SK-N-SH (cell line): ENCODE measurements around the gene STMN1. TPM values are rescaled to one million over a fixed set of nuclear protein-coding genes. Genes with fewer than 3 reads are reported as not detected.

Experiments used
- CTCF ChIA-PET: fragments of 300-600, 350-600 bp; formaldehyde crosslinking; extraction: SDS; loops from one replicate; lab custom pipeline; 2021; lab: Yijun Ruan, JAX
- POLR2A ChIA-PET: fragments of 350-600 bp; sonication (Branson Sonifier 250); formaldehyde crosslinking; extraction: SDS; loops from one replicate; lab custom pipeline; 2020; ENCODE audit warnings: antibody characterized with exemption, inconsistent platforms; lab: Yijun Ruan, JAX
- DNase-seq: peaks from one replicate; pipeline ENCODE4 v3.0.0; 2012
- H2AFZ ChIP-seq: fragments of 200-600 bp; sonication (generic); 2 replicates; pipeline ENCODE4 v1.8.1; 2016; ENCODE audit warnings: antibody characterized with exemption, mild to moderate bottlenecking, low read depth
- H3F3A ChIP-seq: fragments of 200-600 bp; sonication (generic); replicated peaks from 2 replicates; pipeline ENCODE3; 2016; ENCODE audit warnings: antibody characterized with exemption, mild to moderate bottlenecking; ENCODE audit not compliant: insufficient read depth
- H3K27ac ChIP-seq, 2 experiments: fragments of 200-500 bp in 1 of 2; fragments of 200-600 bp in 1 of 2; sonication (Bioruptor generic) in 1 of 2; sonication (generic), shearing (Covaris generic) in 1 of 2; 2 replicates each; pipeline versions ENCODE4 v1.5.1 to v1.6.1; 2014 to 2016; ENCODE audit warnings: low read depth in 2 of 2, inconsistent platforms in 1 of 2, low read length in 1 of 2, mild to moderate bottlenecking in 1 of 2, mixed read lengths in 1 of 2
- H3K27me3 ChIP-seq: fragments of 200-600 bp; sonication (generic), shearing (Covaris generic); 2 replicates; pipeline ENCODE4 v1.6.1; 2016; ENCODE audit warnings: mixed run types; ENCODE audit not compliant: insufficient read depth
- H3K36me3 ChIP-seq, 2 experiments: fragments of 200-500 bp in 1 of 2; fragments of 200-600 bp in 1 of 2; sonication (Bioruptor generic) in 1 of 2; sonication (generic) in 1 of 2; replicated peaks in 1 of 2; 2 replicates each; pipeline versions ENCODE3 to v1.5.1; 2014 to 2016; ENCODE audit warnings: low read length in 1 of 2, mild to moderate bottlenecking in 1 of 2; ENCODE audit not compliant: insufficient read depth in 2 of 2, control insufficient read depth in 1 of 2
- H3K4me1 ChIP-seq, 2 experiments: fragments of 200-500 bp in 1 of 2; fragments of 200-600 bp in 1 of 2; sonication (Bioruptor generic) in 1 of 2; sonication (generic), shearing (Covaris generic) in 1 of 2; 2 replicates each; pipeline versions ENCODE4 v1.5.1 to v1.6.1; 2014 to 2016; ENCODE audit warnings: low read depth in 1 of 2, low read length in 1 of 2, mixed run types in 1 of 2; ENCODE audit not compliant: insufficient read depth in 2 of 2, control insufficient read depth in 1 of 2
- H3K4me2 ChIP-seq: fragments of 200-600 bp; sonication (generic), shearing (Covaris generic); 2 replicates; pipeline ENCODE4 v1.6.1; 2017; ENCODE audit warnings: mixed run types
- H3K4me3 ChIP-seq, 2 experiments: fragments of 200-500 bp in 1 of 2; fragments of 200-600 bp in 1 of 2; sonication (Bioruptor generic) in 1 of 2; sonication (generic), shearing (Covaris generic) in 1 of 2; 2 replicates each; pipeline versions ENCODE4 v1.5.1 to v1.8.1; 2014 to 2016; ENCODE audit warnings: low read depth in 2 of 2, inconsistent platforms in 1 of 2, low read length in 1 of 2, mild to moderate bottlenecking in 1 of 2, mixed read lengths in 1 of 2, moderate library complexity in 1 of 2
- H3K79me2 ChIP-seq: fragments of 200-600 bp; sonication (generic); 2 replicates; pipeline ENCODE4 v1.8.1; 2017; ENCODE audit warnings: mild to moderate bottlenecking; ENCODE audit not compliant: insufficient read depth
- H3K9ac ChIP-seq: fragments of 200-600 bp; sonication (generic); 2 replicates; pipeline ENCODE4 v1.6.1; 2017; ENCODE audit warnings: mixed run types
- H3K9me2 ChIP-seq: fragments of 200-600 bp; sonication (generic); 2 replicates; pipeline ENCODE4 v1.6.1; 2017; ENCODE audit warnings: mixed run types
- H3K9me3 ChIP-seq: fragments of 200-600 bp; sonication (generic); 2 replicates; pipeline ENCODE4 v1.6.1; 2017; ENCODE audit warnings: mixed run types, mild to moderate bottlenecking, moderate library complexity
- H4K20me1 ChIP-seq: fragments of 200-600 bp; sonication (generic); 2 replicates; pipeline ENCODE4 v1.6.1; 2017; ENCODE audit warnings: mild to moderate bottlenecking, mixed run types; ENCODE audit not compliant: insufficient read depth
- ELF1 ChIP-seq: IDR thresholded peaks from 2 replicates; pipeline ENCODE4 v1.4.0; 2012
- EP300 ChIP-seq, 2 experiments: IDR thresholded peaks; 2 replicates each; pipeline versions ENCODE4 v1.4.0 to v1.6.1; 2012; ENCODE audit warnings: borderline replicate concordance in 1 of 2, low read depth in 1 of 2, low read length in 1 of 2
- FOSL2 ChIP-seq: IDR thresholded peaks from 2 replicates; pipeline ENCODE4 v1.4.0; 2012; ENCODE audit warnings: low read depth, mild to moderate bottlenecking, moderate library complexity, borderline replicate concordance
- FOXM1 ChIP-seq: IDR thresholded peaks from 2 replicates; pipeline ENCODE4 v1.4.0; 2012; ENCODE audit warnings: low read depth, mild to moderate bottlenecking
- GATA2 ChIP-seq: sonication (generic); formaldehyde crosslinking; IDR thresholded peaks from 2 replicates; pipeline ENCODE4 v1.5.0; 2020; ENCODE audit warnings: mild to moderate bottlenecking, missing genetic modification reagents
- IRF3 ChIP-seq: fragments of 150-350 bp; IDR thresholded peaks from 2 replicates; pipeline ENCODE4 v1.6.1; 2016; ENCODE audit warnings: mild to moderate bottlenecking, low read depth, low read length
- JUND ChIP-seq: IDR thresholded peaks from 2 replicates; pipeline ENCODE4 v1.4.0; 2012
- MEF2A ChIP-seq: IDR thresholded peaks from 2 replicates; pipeline ENCODE4 v1.4.0; 2012; ENCODE audit warnings: low read depth, borderline replicate concordance
- NFIC ChIP-seq: IDR thresholded peaks from 2 replicates; pipeline ENCODE4 v1.4.0; 2012; ENCODE audit warnings: borderline replicate concordance
- NRF1 ChIP-seq: IDR thresholded peaks from 2 replicates; pipeline ENCODE4 v1.6.1; 2012; ENCODE audit warnings: low read depth, mild to moderate bottlenecking, low read length
- RAD21 ChIP-seq: IDR thresholded peaks from 2 replicates; pipeline ENCODE4 v1.6.1; 2012; ENCODE audit warnings: mild to moderate bottlenecking, low read length
- RCOR1 ChIP-seq: fragments of 150-350 bp; IDR thresholded peaks from 2 replicates; pipeline ENCODE4 v1.6.1; 2017; ENCODE audit warnings: antibody characterized with exemption, low read length
- REST ChIP-seq: IDR thresholded peaks from 2 replicates; pipeline ENCODE4 v1.6.1; 2012; ENCODE audit warnings: mild to moderate bottlenecking, low read depth, low read length, moderate library complexity
- RFX5 ChIP-seq: IDR thresholded peaks from 2 replicates; pipeline ENCODE4 v1.6.1; 2012; ENCODE audit warnings: mild to moderate bottlenecking, improper control_type of control experiment, low read length
- RXRA ChIP-seq: IDR thresholded peaks from 2 replicates; pipeline ENCODE4 v1.4.0; 2012; ENCODE audit warnings: low read depth, mild to moderate bottlenecking, borderline replicate concordance
- SMC3 ChIP-seq: IDR thresholded peaks from 2 replicates; pipeline ENCODE4 v1.6.1; 2012; ENCODE audit warnings: low read depth, low read length, improper control_type of control experiment
- TAF1 ChIP-seq: IDR thresholded peaks from 2 replicates; pipeline ENCODE4 v1.6.1; 2012; ENCODE audit warnings: low read depth, mild to moderate bottlenecking, low read length, moderate library complexity, borderline replicate concordance
- TCF12 ChIP-seq: IDR thresholded peaks from 2 replicates; pipeline ENCODE4 v1.4.0; 2012
- USF2 ChIP-seq: fragments of 150-350 bp; IDR thresholded peaks from 2 replicates; pipeline ENCODE4 v1.6.1; 2017; ENCODE audit warnings: antibody characterized with exemption, low read length, low read depth, borderline replicate concordance
- ZBTB33 ChIP-seq: IDR thresholded peaks from 2 replicates; pipeline ENCODE4 v1.4.0; 2012; ENCODE audit warnings: low read depth, borderline replicate concordance
- WGBS: methylation state at CpG from one replicate; pipeline ENCODE4 v1.1.6; 2017; ENCODE audit warnings: low lambda C conversion rate; 5-methylcytosine and 5-hydroxymethylcytosine counted together
- polyA plus RNA-seq, 3 experiments: library from polyadenylated mRNA; depleted of rRNA; stranded (reverse); fragments of >200 nt; gene quantifications; 2 replicates each; pipeline ENCODE4 v1.2.3, GENCODE V29; 2012

Gene STMN1
- polyA plus RNA-seq, 1 of the 3 experiments (the other 2 are of a cell fraction), result 143 TPM

GRCh38 chr1:25909040-25909439 is 2.8 kb upstream of the STMN1 start:
- no peak overlapping the region for H3K9ac ChIP-seq
- H2AFZ ChIP-seq, result no peak overlapping the region
- no peaks in the 10 kb centered on the region for H3K9me3 ChIP-seq
- H3K9me2 ChIP-seq, result no peaks in the 10 kb centered on the region
- H3K27me3 ChIP-seq, result no peaks in the 10 kb centered on the region
- no peak overlapping the region for H3K4me3 ChIP-seq
- H3F3A ChIP-seq, result peaks cover 21% of the 10 kb centered on the region
- H4K20me1 ChIP-seq, result peaks cover 7% of the 10 kb centered on the region; the same call in 1 of the 2 replicates
- peaks cover 5 to 9% of the 10 kb centered on the region in 2 experiments; a peak in 3 of 4 replicates for H3K4me1 ChIP-seq
- no peaks in the 10 kb centered on the region for H3K36me3 ChIP-seq
- no peak for DNase-seq
- WGBS, result 75% methylated on average over 10 of the region's 10 CpGs
- CTCF ChIA-PET, result interaction anchor here (6.5 kb wide), 1 partner anchor 14 kb away, joined by 57 read pairs; no protein-coding TSS in a partner anchor
- POLR2A ChIA-PET, result interaction anchor here (0.8 kb wide), 1 partner anchor 89 kb away, joined by 3 read pairs; the partner anchor contains the start of gene PAFAH2
- TF ChIP-seq NFIC, result no peak
- TF ChIP-seq RAD21, result no peak
- TF ChIP-seq REST, result no peak
- TF ChIP-seq TAF1, result no peak
- TF ChIP-seq MEF2A, result no peak
- TF ChIP-seq NRF1, result no peak
- no peak for TF ChIP-seq SMC3
- no peak for TF ChIP-seq GATA2 (CRISPR knock-in tag)
- TF ChIP-seq FOSL2, result no peak
- TF ChIP-seq RFX5, result no peak
- no peak overlapping the region for H3K4me2 ChIP-seq
- H3K79me2 ChIP-seq, result peaks cover 15% of the 10 kb centered on the region
- H3K27ac ChIP-seq, result no peak overlapping the region

GRCh38 chr1:25908161-25908560 is 1.9 kb upstream of the STMN1 start:
- Histone ChIP-seq H3K79me2 (peaks cover 24% of the 10 kb centered on the region), H3K4me3 (no peak overlapping the region), H3K9me2 (no peaks in the 10 kb centered on the region), H4K20me1 (peaks cover 14% of the 10 kb centered on the region; the same call in 1 of the 2 replicates), H2AFZ (no peak overlapping the region), H3F3A (peaks cover 24% of the 10 kb centered on the region), H3K4me1 (peaks cover 13 to 18% of the 10 kb centered on the region in 2 experiments), H3K4me2 (no peak overlapping the region), H3K27me3 (no peaks in the 10 kb centered on the region), H3K36me3 (peaks cover 5% of the 10 kb centered on the region in 2 experiments), H3K9me3 (no peaks in the 10 kb centered on the region), H3K27ac (no peak overlapping the region), H3K9ac (no peak overlapping the region)
- TF ChIP-seq GATA2 (CRISPR knock-in tag), result no peak
- no peak for TF ChIP-seq TCF12
- TF ChIP-seq MEF2A, result no peak
- TF ChIP-seq ZBTB33, result no peak
- TF ChIP-seq ELF1, result no peak
- TF ChIP-seq RXRA, result no peak
- TF ChIP-seq FOXM1, result no peak
- no peak for TF ChIP-seq USF2
- TF ChIP-seq NFIC, result no peak
- TF ChIP-seq SMC3, result no peak
- no peak for TF ChIP-seq RCOR1
- no peak for TF ChIP-seq JUND
- TF ChIP-seq FOSL2, result no peak
- no peak for TF ChIP-seq EP300 (IDR thresholded peaks at IDR 0.05; ENCODE audit: borderline replicate concordance in 1 of 2, low read depth in 1 of 2, low read length in 1 of 2)
- no peak for TF ChIP-seq TAF1
- no peak for TF ChIP-seq IRF3
- DNase-seq, result no peak
- 96% methylated on average over 1 of the region's 1 CpG for WGBS
- CTCF ChIA-PET, result interaction anchor here (1.4 to 6.5 kb wide), 2 partner anchors 13 to 89 kb away, joined by 4 to 57 read pairs; partner anchors contain the start of gene PAFAH2
- POLR2A ChIA-PET, result no interaction called here
